GM12875 (cell line): Measurements from ENCODE around the gene PRKN.

Source experiments
- H3K4me3 ChIP-seq: one replicate; pipeline ENCODE4 v1.5.1; 2011; ENCODE audit warnings: low read depth, low read length, control low read depth
- TF ChIP-seq, protein P1 (sequence below): IDR thresholded peaks from 2 replicates; pipeline ENCODE4 v1.5.1; 2011; ENCODE audit warnings: low read depth, mild to moderate bottlenecking, control low read depth, inconsistent platforms, low read length, moderate library complexity, borderline replicate concordance; ENCODE audit not compliant: insufficient read depth

Gene PRKN

DNA sequence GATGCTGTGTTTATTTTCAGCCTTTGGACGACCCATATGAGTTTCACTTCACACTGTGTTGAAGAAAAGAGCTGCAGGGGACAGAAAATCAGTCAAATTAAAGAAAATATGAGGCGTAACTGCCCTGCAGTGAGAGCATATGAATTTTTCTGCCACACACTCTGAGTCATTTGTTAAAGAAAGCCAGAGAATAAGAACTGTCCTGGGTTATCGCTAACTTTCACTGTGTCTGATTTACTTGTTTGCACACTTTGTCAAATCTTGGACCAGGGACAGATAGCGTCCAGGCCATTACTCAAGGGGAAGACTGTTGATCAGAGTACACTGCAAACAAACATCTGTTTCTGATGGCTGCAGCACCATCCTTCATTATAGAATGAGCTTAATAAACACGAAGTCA lies 1326.9 kb downstream of the PRKN start:
- TF ChIP-seq, protein P1, sequence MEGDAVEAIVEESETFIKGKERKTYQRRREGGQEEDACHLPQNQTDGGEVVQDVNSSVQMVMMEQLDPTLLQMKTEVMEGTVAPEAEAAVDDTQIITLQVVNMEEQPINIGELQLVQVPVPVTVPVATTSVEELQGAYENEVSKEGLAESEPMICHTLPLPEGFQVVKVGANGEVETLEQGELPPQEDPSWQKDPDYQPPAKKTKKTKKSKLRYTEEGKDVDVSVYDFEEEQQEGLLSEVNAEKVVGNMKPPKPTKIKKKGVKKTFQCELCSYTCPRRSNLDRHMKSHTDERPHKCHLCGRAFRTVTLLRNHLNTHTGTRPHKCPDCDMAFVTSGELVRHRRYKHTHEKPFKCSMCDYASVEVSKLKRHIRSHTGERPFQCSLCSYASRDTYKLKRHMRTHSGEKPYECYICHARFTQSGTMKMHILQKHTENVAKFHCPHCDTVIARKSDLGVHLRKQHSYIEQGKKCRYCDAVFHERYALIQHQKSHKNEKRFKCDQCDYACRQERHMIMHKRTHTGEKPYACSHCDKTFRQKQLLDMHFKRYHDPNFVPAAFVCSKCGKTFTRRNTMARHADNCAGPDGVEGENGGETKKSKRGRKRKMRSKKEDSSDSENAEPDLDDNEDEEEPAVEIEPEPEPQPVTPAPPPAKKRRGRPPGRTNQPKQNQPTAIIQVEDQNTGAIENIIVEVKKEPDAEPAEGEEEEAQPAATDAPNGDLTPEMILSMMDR: no peak

DNA sequence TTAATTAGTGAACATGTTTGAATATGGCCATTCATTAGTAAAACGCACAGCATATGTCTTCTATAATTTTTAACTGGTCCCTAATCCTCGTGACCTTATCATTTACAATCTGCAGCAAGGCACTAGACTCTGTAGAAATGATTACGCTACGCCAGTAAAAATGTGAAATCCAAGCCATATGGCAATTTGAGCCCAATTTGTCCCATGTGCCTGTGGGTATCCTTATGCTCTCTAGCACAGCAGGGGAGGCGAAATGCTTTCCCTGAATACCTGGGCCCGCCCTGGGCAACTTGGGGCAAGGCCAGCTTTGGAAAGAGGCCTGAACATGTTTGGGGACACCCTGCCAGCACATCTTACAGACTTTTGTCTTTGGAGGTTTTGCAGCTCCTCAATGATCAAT lies 1331.0 kb downstream of the PRKN start:
- TF ChIP-seq, protein P1: no peak
- H3K4me3 ChIP-seq: no peak overlapping the region

More for the DNA sequence above, 1326.9 kb downstream of the PRKN start:
- no peak overlapping the region for H3K4me3 ChIP-seq

DNA sequence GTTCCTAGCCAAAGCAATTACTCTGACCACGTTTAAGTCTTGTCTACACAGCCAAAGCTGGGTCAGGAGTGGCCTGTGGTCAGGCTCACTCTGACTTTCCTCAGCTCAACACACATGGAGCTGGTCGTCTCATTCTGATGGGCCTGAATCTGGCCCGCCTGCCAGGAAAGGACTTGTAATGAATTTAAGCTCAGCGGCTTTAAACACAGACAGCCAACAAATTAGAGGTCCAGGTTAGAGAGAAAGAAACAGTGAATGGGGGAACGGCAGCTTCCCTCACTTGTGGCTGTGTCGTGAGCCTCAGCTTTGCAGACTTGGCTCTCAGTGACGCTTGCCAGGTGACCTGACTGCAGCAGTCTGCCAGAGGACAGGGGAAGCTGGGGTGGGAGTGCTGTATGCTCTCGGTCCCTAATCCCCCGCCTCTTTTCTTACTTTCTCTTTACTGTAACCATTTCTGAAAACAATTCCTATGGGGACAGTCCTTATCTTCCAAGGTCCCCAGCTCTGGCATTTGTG lies 1331.8 kb downstream of the PRKN start:
- TF ChIP-seq, protein P1: no peak
- H3K4me3 ChIP-seq: no peak overlapping the region

DNA sequence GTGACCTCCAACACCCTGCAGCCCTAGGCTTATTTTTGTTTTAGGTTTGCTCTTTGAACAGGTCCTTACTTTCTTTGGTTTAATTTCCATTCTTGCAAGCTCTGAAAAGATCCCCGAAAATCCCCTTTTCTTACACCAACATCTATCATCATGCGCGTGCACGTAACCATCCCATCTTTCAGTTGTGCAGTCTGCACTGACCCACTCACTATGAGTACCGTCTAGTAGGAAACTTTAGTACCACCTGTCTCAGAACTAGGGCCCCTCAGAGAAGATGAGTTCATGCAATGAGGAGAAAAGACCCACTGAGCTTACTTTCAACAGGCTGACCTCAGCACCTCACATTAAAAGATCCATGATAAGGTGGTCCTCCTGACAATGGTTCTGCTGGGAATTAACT lies 1333.1 kb downstream of the PRKN start:
- no peak overlapping the region for H3K4me3 ChIP-seq
- TF ChIP-seq, protein P1: no peak

DNA sequence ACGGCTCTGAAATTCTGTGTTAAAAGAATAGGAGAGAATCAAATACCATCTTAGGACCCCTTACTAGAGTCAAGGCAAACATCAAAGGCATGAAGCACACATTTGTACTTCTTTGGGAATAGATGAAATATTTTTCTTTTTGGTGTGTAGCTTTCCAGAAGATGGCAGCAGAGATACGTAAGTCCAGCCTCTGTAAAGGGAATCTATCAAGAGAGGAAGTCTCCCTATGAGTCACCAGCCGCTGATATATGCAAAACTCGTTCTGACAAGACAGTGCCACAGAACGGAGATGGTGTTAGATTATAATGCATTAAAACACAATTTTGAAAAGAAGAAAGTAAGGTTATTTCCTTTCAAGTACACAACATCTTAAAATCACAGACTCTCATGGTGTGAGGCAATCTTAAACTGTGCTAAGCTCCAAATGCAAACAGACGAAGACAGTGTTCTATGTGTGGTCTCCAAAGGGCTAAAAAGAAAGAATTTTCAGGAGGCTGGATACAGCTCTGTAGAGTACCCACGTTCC lies 1333.7 kb downstream of the PRKN start:
- H3K4me3 ChIP-seq: no peak overlapping the region
- TF ChIP-seq, protein P1: peak; percentile 39; the same call in 1 of the 2 replicates

DNA sequence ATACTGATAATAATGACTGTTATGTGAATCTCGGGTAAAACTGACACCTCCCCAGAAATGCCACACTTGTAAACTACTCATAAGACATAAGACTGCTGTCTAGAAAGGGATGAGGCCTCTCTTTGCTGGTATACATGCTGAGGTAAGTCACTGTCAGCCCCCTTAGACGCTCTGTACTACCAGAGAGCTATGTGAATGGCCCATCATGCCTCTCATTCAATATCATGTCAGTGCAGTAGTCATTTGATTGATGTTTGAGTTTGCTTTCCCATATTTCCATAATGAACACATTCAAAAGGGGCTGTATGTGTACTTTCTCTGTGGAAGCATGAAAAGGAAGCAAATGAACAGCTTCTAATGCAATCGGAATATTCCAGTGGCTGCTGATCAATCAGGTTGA lies 1334.3 kb downstream of the PRKN start:
- no peak overlapping the region for H3K4me3 ChIP-seq
- TF ChIP-seq, protein P1: no peak

DNA sequence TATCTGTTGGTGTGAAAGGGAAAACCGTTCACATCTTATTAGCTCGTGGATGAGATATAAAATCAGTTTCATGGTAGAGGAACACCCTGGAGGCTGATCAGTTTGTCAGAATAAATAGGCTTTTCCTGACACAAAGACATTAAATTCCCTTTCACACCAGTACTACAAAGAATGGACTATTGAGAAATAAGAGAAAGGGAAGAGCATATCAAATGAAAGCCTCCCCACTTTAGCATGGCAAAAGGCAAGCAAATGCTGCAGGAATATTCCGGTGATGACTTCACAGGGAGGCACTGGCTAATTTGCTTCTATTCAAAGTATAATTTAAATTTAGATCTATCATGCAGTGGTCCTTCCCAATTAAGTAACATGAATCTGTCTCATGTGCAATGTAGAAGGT lies 1337.8 kb downstream of the PRKN start:
- TF ChIP-seq, protein P1: no peak
- H3K4me3 ChIP-seq: no peak overlapping the region
